Mesendoderm (in vitro differentiated cells): ENCODE results near the gene VSIR.

Source experiments
- DNase-seq: peaks from one replicate; pipeline ENCODE4 v3.0.0; 2013
- H2AK5ac ChIP-seq: 2 replicates; pipeline ENCODE4 v1.6.1; 2013; ENCODE audit warnings: low read length, inconsistent platforms
- H2BK120ac ChIP-seq: 2 replicates; pipeline ENCODE4 v1.6.1; 2013; ENCODE audit warnings: low read depth, mild to moderate bottlenecking, low read length, moderate library complexity, mixed read lengths
- H2BK15ac ChIP-seq: replicated peaks from 2 replicates; pipeline ENCODE4 v1.6.1; 2013; ENCODE audit warnings: low read depth, mild to moderate bottlenecking, moderate library complexity
- H2BK5ac ChIP-seq: 2 replicates; pipeline ENCODE4 v1.6.1; 2013; ENCODE audit warnings: low read length, inconsistent platforms
- H3K18ac ChIP-seq: 2 replicates; pipeline ENCODE4 v1.6.1; 2013; ENCODE audit warnings: mild to moderate bottlenecking, low read length, mixed read lengths
- H3K23ac ChIP-seq: one replicate; pipeline ENCODE4 v1.6.1; 2013; ENCODE audit warnings: low read length
- H3K27ac ChIP-seq: 2 replicates; pipeline ENCODE4 v1.5.1; 2013; ENCODE audit warnings: low read depth, mild to moderate bottlenecking, inconsistent platforms, low read length, moderate library complexity
- H3K27me3 ChIP-seq: 2 replicates; pipeline ENCODE4 v1.6.1; 2013; ENCODE audit warnings: low read length, control low read depth, mild to moderate bottlenecking, inconsistent platforms; ENCODE audit not compliant: insufficient read depth, poor library complexity
- H3K36me3 ChIP-seq: 2 replicates; pipeline ENCODE4 v1.6.1; 2013; ENCODE audit warnings: low read length, inconsistent platforms; ENCODE audit not compliant: control insufficient read depth, insufficient read depth
- H3K4ac ChIP-seq: one replicate; pipeline ENCODE4 v1.6.1; 2013; ENCODE audit warnings: low read depth, mild to moderate bottlenecking, low read length, moderate library complexity
- H3K4me1 ChIP-seq: 2 replicates; pipeline ENCODE4 v1.6.1; 2013; ENCODE audit warnings: low read depth, low read length, inconsistent platforms; ENCODE audit not compliant: control insufficient read depth
- H3K4me2 ChIP-seq: 2 replicates; pipeline ENCODE4 v1.6.1; 2013; ENCODE audit warnings: low read length
- H3K4me3 ChIP-seq: 2 replicates; pipeline ENCODE4 v1.5.1; 2013; ENCODE audit warnings: mild to moderate bottlenecking, low read length
- H3K56ac ChIP-seq: one replicate; pipeline ENCODE4 v1.6.1; 2013; ENCODE audit warnings: low read length
- H3K79me1 ChIP-seq: 2 replicates; pipeline ENCODE4 v1.6.1; 2013; ENCODE audit warnings: low read length, inconsistent platforms
- H3K79me2 ChIP-seq: 2 replicates; pipeline ENCODE4 v1.6.1; 2013; ENCODE audit warnings: mild to moderate bottlenecking, low read length; ENCODE audit not compliant: control insufficient read depth, insufficient read depth
- H3K9ac ChIP-seq: 2 replicates; pipeline ENCODE4 v1.6.1; 2013; ENCODE audit warnings: low read length, inconsistent platforms
- H4K5ac ChIP-seq: one replicate; pipeline ENCODE4 v1.6.1; 2013; ENCODE audit warnings: low read length
- H4K8ac ChIP-seq: one replicate; pipeline ENCODE4 v1.6.1; 2013; ENCODE audit warnings: low read depth, mild to moderate bottlenecking, control low read depth, low read length, moderate library complexity
- WGBS: extraction: QIAGEN DNeasy Blood & Tissue Kit; methylation state at CpG from one replicate; pipeline ENCODE4 v1.1.7; 2013; ENCODE audit warnings: low lambda C conversion rate, missing lambda C conversion rate; ENCODE audit not compliant: insufficient coverage; ENCODE audit errors: extremely low coverage; 5-methylcytosine and 5-hydroxymethylcytosine counted together

The VSIR gene

GRCh38 chr10:71798308-71798624, 24.9 kb upstream of the VSIR start:
- H3K36me3 ChIP-seq: no peaks in the 10 kb centered on the region
- no peak overlapping the region for H3K4me3 ChIP-seq
- no peak overlapping the region for H3K27ac ChIP-seq
- no peak overlapping the region for H4K5ac ChIP-seq
- no peak overlapping the region for H3K23ac ChIP-seq
- DNase-seq: no peak
- no peak overlapping the region for H2BK15ac ChIP-seq
- H2AK5ac ChIP-seq: no peak overlapping the region
- no peaks in the 10 kb centered on the region for H3K27me3 ChIP-seq
- H2BK5ac ChIP-seq: no peak overlapping the region
- H3K4me1 ChIP-seq: no peaks in the 10 kb centered on the region
- WGBS: no CpG with 5 or more reads among the region's 6 CpGs
- no peak overlapping the region for H3K18ac ChIP-seq
- H3K4me2 ChIP-seq: no peak overlapping the region
- no peak overlapping the region for H3K9ac ChIP-seq
- no peak overlapping the region for H4K8ac ChIP-seq
- H3K56ac ChIP-seq: no peak overlapping the region
- H3K79me1 ChIP-seq: no peaks in the 10 kb centered on the region
- H3K79me2 ChIP-seq: no peaks in the 10 kb centered on the region
- no peak overlapping the region for H3K4ac ChIP-seq
- H2BK120ac ChIP-seq: no peak overlapping the region

- Histone ChIP-seq H3K79me1 (no peaks in the 10 kb centered on the region), H3K23ac (no peak overlapping the region)
- no peak for DNase-seq
Measured at GRCh38 chr10:71797533-71798307, 24.4 kb upstream of the VSIR start.

GRCh38 chr10:71796749-71797405, 23.6 kb upstream of the VSIR start:
- Histone ChIP-seq H3K23ac (no peak overlapping the region), H3K27ac (no peak overlapping the region), H3K4ac (no peak overlapping the region), H3K36me3 (no peaks in the 10 kb centered on the region), H4K5ac (no peak overlapping the region), H2AK5ac (no peak overlapping the region), H2BK15ac (no peak overlapping the region), H3K79me2 (no peaks in the 10 kb centered on the region), H2BK5ac (no peak overlapping the region), H4K8ac (no peak overlapping the region), H3K4me2 (no peak overlapping the region), H3K79me1 (no peaks in the 10 kb centered on the region), H3K4me3 (no peak overlapping the region), H3K4me1 (no peaks in the 10 kb centered on the region), H3K27me3 (no peaks in the 10 kb centered on the region), H3K9ac (no peak overlapping the region), H3K18ac (no peak overlapping the region), H3K56ac (no peak overlapping the region), H2BK120ac (no peak overlapping the region)
- no CpG with 5 or more reads among the region's 7 CpGs for WGBS
- peak; percentile 58 for DNase-seq

More at GRCh38 chr10:71797533-71798307, 24.4 kb upstream of the VSIR start:
- Histone ChIP-seq H3K56ac (no peak overlapping the region), H3K18ac (no peak overlapping the region), H2AK5ac (no peak overlapping the region), H3K4me1 (no peaks in the 10 kb centered on the region), H2BK120ac (no peak overlapping the region), H2BK15ac (no peak overlapping the region), H4K8ac (no peak overlapping the region), H4K5ac (no peak overlapping the region), H3K9ac (no peak overlapping the region), H2BK5ac (no peak overlapping the region), H3K4ac (no peak overlapping the region), H3K4me3 (no peak overlapping the region), H3K27ac (no peak overlapping the region), H3K79me2 (no peaks in the 10 kb centered on the region), H3K36me3 (no peaks in the 10 kb centered on the region), H3K27me3 (no peaks in the 10 kb centered on the region), H3K4me2 (no peak overlapping the region)
- no CpG with 5 or more reads among the region's 10 CpGs for WGBS

GRCh38 chr10:71795248-71795647, 21.9 kb upstream of the VSIR start:
- Histone ChIP-seq H3K4ac (no peak overlapping the region), H2BK5ac (no peak overlapping the region)
- peak; percentile 52 for DNase-seq

GRCh38 chr10:71790749-71791440, 17.6 kb upstream of the VSIR start:
- Histone ChIP-seq H3K36me3 (no peaks in the 10 kb centered on the region), H3K4me3 (no peak overlapping the region), H3K18ac (no peak overlapping the region), H3K23ac (no peak overlapping the region), H2BK15ac (no peak overlapping the region), H3K56ac (no peak overlapping the region), H2AK5ac (no peak overlapping the region), H3K79me1 (no peaks in the 10 kb centered on the region), H2BK120ac (no peak overlapping the region), H3K4me1 (no peaks in the 10 kb centered on the region), H3K4me2 (no peak overlapping the region), H3K9ac (no peak overlapping the region), H2BK5ac (no peak overlapping the region), H4K5ac (no peak overlapping the region), H4K8ac (no peak overlapping the region), H3K27ac (no peak overlapping the region), H3K79me2 (no peaks in the 10 kb centered on the region), H3K27me3 (no peaks in the 10 kb centered on the region), H3K4ac (no peak overlapping the region)
- DNase-seq: no peak
- no CpG with 5 or more reads among the region's 17 CpGs for WGBS

More at GRCh38 chr10:71795248-71795647, 21.9 kb upstream of the VSIR start:
- H3K4me1 ChIP-seq: no peaks in the 10 kb centered on the region
- no peaks in the 10 kb centered on the region for H3K79me2 ChIP-seq
- no peak overlapping the region for H3K18ac ChIP-seq
- no peak overlapping the region for H2BK15ac ChIP-seq
- no peaks in the 10 kb centered on the region for H3K27me3 ChIP-seq
- H3K4me3 ChIP-seq: no peak overlapping the region
- H2AK5ac ChIP-seq: no peak overlapping the region
- H2BK120ac ChIP-seq: no peak overlapping the region
- no peaks in the 10 kb centered on the region for H3K36me3 ChIP-seq
- no peak overlapping the region for H3K27ac ChIP-seq
- no peak overlapping the region for H4K5ac ChIP-seq
- no peak overlapping the region for H4K8ac ChIP-seq
- H3K9ac ChIP-seq: no peak overlapping the region
- no peaks in the 10 kb centered on the region for H3K79me1 ChIP-seq
- H3K56ac ChIP-seq: no peak overlapping the region
- H3K4me2 ChIP-seq: no peak overlapping the region
- no peak overlapping the region for H3K23ac ChIP-seq
- WGBS: no CpG with 5 or more reads among the region's 2 CpGs
